Measurements from ENCODE around the gene TUBD1. TPM values are rescaled to one million over a fixed set of nuclear protein-coding genes. Genes with fewer than 3 reads are reported as not detected.
A peak's percentile ranks its signal among the peaks of the same experiment; 100 is the strongest.

Gene TUBD1
- total RNA-seq, 1 experiment from 2014 or later: 12.5 TPM

GRCh38 chr17:59892251-59892923, 356 bp downstream of the TUBD1 start:
- POLR2A ChIA-PET: interaction anchor here (0.9 kb wide), 1 partner anchor 48 kb away, joined by 3 read pairs; no protein-coding TSS in a partner anchor
- intact Hi-C loops (cut with micrococcal nuclease; ENCODE audit: unreplicated experiment): no loop called here
- Histone ChIP-seq H3K27ac (ENCODE audit: low read length) (peak overlapping the region; percentile 87), H3K27me3 (ENCODE audit: control insufficient read depth, insufficient read depth, low read length) (no peaks in the 10 kb centered on the region), H3K36me3 (ENCODE audit: control insufficient read depth, insufficient read depth, low read length) (peaks cover 14% of the 10 kb centered on the region), H3K4me1 (ENCODE audit: control insufficient read depth, insufficient read depth, low read length) (peaks cover 8% of the 10 kb centered on the region), H3K9me3 (ENCODE audit: control insufficient read depth, insufficient read depth, low read depth, low read length) (no peaks in the 10 kb centered on the region), H3K4me3 (ENCODE audit: low read depth in 2 of 2, low read length in 2 of 2) (peak overlapping the region; percentile 68 to 89)
- TF ChIP-seq SIN3A (IDR thresholded peaks at IDR 0.05; ENCODE audit: borderline replicate concordance, insufficient read depth, low read depth, low read length) (no peak), POLR2AphosphoS5 (IDR thresholded peaks at IDR 0.05; ENCODE audit: low read depth, low read length) (peak; percentile 41; the same call in 1 of the 2 replicates)
- in situ Hi-C loops (cut with HindIII; ENCODE audit: low pct_unique_long_range_greater_than_20kb, low sequenced_read_pairs): no loop called here
- CTCF ChIA-PET: no interaction called here
- ATAC-seq (peak; percentile 85), DNase-seq (ENCODE audit: low read depth, low spot score) (no peak)
- TSS peak; percentile 94 for BruUV-seq (replicated peaks)

GRCh38 chr17:59890720-59891119, 2.0 kb downstream of the TUBD1 start:
- no peak for ATAC-seq
- H3K36me3 ChIP-seq (ENCODE audit: control insufficient read depth, insufficient read depth, low read length): peaks cover 13% of the 10 kb centered on the region
- no peak overlapping the region for H3K4me3 ChIP-seq (ENCODE audit: low read depth in 2 of 2, low read length in 2 of 2)
- in situ Hi-C loops (cut with HindIII; ENCODE audit: low pct_unique_long_range_greater_than_20kb, low sequenced_read_pairs) (no loop called here), intact Hi-C loops (cut with micrococcal nuclease; ENCODE audit: unreplicated experiment) (no loop called here)
- H3K9me3 ChIP-seq (ENCODE audit: control insufficient read depth, insufficient read depth, low read depth, low read length): no peaks in the 10 kb centered on the region
- H3K27ac ChIP-seq (ENCODE audit: low read length): no peak overlapping the region
- BruUV-seq (replicated peaks): TSS peak; percentile 77
- H3K27me3 ChIP-seq (ENCODE audit: control insufficient read depth, insufficient read depth, low read length): no peaks in the 10 kb centered on the region
- no peak for DNase-seq (ENCODE audit: low read depth, low spot score)
- CTCF ChIA-PET: no interaction called here
- TF ChIP-seq, protein P1, sequence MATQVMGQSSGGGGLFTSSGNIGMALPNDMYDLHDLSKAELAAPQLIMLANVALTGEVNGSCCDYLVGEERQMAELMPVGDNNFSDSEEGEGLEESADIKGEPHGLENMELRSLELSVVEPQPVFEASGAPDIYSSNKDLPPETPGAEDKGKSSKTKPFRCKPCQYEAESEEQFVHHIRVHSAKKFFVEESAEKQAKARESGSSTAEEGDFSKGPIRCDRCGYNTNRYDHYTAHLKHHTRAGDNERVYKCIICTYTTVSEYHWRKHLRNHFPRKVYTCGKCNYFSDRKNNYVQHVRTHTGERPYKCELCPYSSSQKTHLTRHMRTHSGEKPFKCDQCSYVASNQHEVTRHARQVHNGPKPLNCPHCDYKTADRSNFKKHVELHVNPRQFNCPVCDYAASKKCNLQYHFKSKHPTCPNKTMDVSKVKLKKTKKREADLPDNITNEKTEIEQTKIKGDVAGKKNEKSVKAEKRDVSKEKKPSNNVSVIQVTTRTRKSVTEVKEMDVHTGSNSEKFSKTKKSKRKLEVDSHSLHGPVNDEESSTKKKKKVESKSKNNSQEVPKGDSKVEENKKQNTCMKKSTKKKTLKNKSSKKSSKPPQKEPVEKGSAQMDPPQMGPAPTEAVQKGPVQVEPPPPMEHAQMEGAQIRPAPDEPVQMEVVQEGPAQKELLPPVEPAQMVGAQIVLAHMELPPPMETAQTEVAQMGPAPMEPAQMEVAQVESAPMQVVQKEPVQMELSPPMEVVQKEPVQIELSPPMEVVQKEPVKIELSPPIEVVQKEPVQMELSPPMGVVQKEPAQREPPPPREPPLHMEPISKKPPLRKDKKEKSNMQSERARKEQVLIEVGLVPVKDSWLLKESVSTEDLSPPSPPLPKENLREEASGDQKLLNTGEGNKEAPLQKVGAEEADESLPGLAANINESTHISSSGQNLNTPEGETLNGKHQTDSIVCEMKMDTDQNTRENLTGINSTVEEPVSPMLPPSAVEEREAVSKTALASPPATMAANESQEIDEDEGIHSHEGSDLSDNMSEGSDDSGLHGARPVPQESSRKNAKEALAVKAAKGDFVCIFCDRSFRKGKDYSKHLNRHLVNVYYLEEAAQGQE (IDR thresholded peaks at IDR 0.05; ENCODE audit: insufficient read depth in 1 of 2, low read depth in 2 of 2, low read length in 1 of 2): no peak
- TF ChIP-seq SIN3A (IDR thresholded peaks at IDR 0.05; ENCODE audit: borderline replicate concordance, insufficient read depth, low read depth, low read length) (no peak), POLR2AphosphoS5 (IDR thresholded peaks at IDR 0.05; ENCODE audit: low read depth, low read length) (no peak), TCF7L2 (IDR thresholded peaks at IDR 0.05; ENCODE audit: low read depth, low read length) (no peak)
- TF ChIP-seq, protein P2, sequence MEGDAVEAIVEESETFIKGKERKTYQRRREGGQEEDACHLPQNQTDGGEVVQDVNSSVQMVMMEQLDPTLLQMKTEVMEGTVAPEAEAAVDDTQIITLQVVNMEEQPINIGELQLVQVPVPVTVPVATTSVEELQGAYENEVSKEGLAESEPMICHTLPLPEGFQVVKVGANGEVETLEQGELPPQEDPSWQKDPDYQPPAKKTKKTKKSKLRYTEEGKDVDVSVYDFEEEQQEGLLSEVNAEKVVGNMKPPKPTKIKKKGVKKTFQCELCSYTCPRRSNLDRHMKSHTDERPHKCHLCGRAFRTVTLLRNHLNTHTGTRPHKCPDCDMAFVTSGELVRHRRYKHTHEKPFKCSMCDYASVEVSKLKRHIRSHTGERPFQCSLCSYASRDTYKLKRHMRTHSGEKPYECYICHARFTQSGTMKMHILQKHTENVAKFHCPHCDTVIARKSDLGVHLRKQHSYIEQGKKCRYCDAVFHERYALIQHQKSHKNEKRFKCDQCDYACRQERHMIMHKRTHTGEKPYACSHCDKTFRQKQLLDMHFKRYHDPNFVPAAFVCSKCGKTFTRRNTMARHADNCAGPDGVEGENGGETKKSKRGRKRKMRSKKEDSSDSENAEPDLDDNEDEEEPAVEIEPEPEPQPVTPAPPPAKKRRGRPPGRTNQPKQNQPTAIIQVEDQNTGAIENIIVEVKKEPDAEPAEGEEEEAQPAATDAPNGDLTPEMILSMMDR (IDR thresholded peaks at IDR 0.05): no peak
- POLR2A ChIA-PET: no interaction called here
- H3K4me1 ChIP-seq (ENCODE audit: control insufficient read depth, insufficient read depth, low read length): peaks cover 3% of the 10 kb centered on the region

- Histone ChIP-seq H3K4me1 (ENCODE audit: control insufficient read depth, insufficient read depth, low read length) (peaks cover 3% of the 10 kb centered on the region), H3K9me3 (ENCODE audit: control insufficient read depth, insufficient read depth, low read depth, low read length) (no peaks in the 10 kb centered on the region), H3K27me3 (ENCODE audit: control insufficient read depth, insufficient read depth, low read length) (no peaks in the 10 kb centered on the region), H3K36me3 (ENCODE audit: control insufficient read depth, insufficient read depth, low read length) (peaks cover 14% of the 10 kb centered on the region), H3K4me3 (ENCODE audit: low read depth in 2 of 2, low read length in 2 of 2) (no peak overlapping the region), H3K27ac (ENCODE audit: low read length) (no peak overlapping the region)
- ATAC-seq (no peak), DNase-seq (ENCODE audit: low read depth, low spot score) (no peak)
- intact Hi-C loops (cut with micrococcal nuclease; ENCODE audit: unreplicated experiment) (no loop called here), in situ Hi-C loops (cut with HindIII; ENCODE audit: low pct_unique_long_range_greater_than_20kb, low sequenced_read_pairs) (no loop called here)
- no TSS peak for BruUV-seq (replicated peaks)
- TF ChIP-seq TCF7L2 (IDR thresholded peaks at IDR 0.05; ENCODE audit: low read depth, low read length): no peak
- no peak for TF ChIP-seq POLR2AphosphoS5 (IDR thresholded peaks at IDR 0.05; ENCODE audit: low read depth, low read length)
- TF ChIP-seq, protein P2 (IDR thresholded peaks at IDR 0.05): no peak
- TF ChIP-seq SIN3A (IDR thresholded peaks at IDR 0.05; ENCODE audit: borderline replicate concordance, insufficient read depth, low read depth, low read length): no peak
- TF ChIP-seq, protein P1 (IDR thresholded peaks at IDR 0.05; ENCODE audit: insufficient read depth in 1 of 2, low read depth in 2 of 2, low read length in 1 of 2): no peak
- CTCF ChIA-PET: no interaction called here
- POLR2A ChIA-PET: no interaction called here
Measured at GRCh38 chr17:59888145-59888750, 4.5 kb downstream of the TUBD1 start.

Data from Panc1 (cell line).